ENCODE results near the gene TMEM117.

DNA sequence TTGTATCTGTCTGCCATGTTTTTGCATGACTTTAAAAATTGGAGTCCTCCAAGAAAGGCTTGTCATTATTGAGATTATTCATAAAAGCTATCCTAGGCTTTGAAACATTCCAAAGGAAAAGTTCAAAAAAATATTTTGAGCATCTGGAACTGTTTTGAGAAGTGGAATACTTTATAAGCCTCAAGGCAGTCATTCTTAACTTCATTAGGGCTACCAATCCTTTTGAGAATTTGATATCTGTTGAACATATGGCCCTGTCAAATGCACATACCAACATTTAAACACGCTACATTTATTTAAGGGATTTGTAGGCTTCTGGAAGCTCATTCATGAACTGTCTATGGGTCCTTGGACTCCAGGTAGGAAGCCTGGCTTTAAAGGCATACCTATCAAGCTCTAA, 77.0 kb downstream of the TMEM117 start:
- TF ChIP-seq, protein P1, sequence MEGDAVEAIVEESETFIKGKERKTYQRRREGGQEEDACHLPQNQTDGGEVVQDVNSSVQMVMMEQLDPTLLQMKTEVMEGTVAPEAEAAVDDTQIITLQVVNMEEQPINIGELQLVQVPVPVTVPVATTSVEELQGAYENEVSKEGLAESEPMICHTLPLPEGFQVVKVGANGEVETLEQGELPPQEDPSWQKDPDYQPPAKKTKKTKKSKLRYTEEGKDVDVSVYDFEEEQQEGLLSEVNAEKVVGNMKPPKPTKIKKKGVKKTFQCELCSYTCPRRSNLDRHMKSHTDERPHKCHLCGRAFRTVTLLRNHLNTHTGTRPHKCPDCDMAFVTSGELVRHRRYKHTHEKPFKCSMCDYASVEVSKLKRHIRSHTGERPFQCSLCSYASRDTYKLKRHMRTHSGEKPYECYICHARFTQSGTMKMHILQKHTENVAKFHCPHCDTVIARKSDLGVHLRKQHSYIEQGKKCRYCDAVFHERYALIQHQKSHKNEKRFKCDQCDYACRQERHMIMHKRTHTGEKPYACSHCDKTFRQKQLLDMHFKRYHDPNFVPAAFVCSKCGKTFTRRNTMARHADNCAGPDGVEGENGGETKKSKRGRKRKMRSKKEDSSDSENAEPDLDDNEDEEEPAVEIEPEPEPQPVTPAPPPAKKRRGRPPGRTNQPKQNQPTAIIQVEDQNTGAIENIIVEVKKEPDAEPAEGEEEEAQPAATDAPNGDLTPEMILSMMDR (tag by site-specific recombination; IDR thresholded peaks at IDR 0.05): no peak
- TF ChIP-seq ZNF529 (tag by site-specific recombination; IDR thresholded peaks at IDR 0.05; ENCODE audit: insufficient replicate concordance) (no peak), ZNF501 (tag by site-specific recombination; IDR thresholded peaks at IDR 0.05) (no peak), ZNF341 (tag by site-specific recombination; IDR thresholded peaks at IDR 0.05; ENCODE audit: low read depth) (no peak), ZNF23 (tag by site-specific recombination; IDR thresholded peaks at IDR 0.05; ENCODE audit: borderline replicate concordance) (no peak), ZSCAN16 (tag by site-specific recombination; IDR thresholded peaks at IDR 0.05) (no peak), ZNF624 (tag by site-specific recombination; IDR thresholded peaks at IDR 0.05) (no peak), REPIN1 (tag by site-specific recombination; IDR thresholded peaks at IDR 0.05; ENCODE audit: low read depth) (no peak)
- TF ChIP-seq, protein P2, sequence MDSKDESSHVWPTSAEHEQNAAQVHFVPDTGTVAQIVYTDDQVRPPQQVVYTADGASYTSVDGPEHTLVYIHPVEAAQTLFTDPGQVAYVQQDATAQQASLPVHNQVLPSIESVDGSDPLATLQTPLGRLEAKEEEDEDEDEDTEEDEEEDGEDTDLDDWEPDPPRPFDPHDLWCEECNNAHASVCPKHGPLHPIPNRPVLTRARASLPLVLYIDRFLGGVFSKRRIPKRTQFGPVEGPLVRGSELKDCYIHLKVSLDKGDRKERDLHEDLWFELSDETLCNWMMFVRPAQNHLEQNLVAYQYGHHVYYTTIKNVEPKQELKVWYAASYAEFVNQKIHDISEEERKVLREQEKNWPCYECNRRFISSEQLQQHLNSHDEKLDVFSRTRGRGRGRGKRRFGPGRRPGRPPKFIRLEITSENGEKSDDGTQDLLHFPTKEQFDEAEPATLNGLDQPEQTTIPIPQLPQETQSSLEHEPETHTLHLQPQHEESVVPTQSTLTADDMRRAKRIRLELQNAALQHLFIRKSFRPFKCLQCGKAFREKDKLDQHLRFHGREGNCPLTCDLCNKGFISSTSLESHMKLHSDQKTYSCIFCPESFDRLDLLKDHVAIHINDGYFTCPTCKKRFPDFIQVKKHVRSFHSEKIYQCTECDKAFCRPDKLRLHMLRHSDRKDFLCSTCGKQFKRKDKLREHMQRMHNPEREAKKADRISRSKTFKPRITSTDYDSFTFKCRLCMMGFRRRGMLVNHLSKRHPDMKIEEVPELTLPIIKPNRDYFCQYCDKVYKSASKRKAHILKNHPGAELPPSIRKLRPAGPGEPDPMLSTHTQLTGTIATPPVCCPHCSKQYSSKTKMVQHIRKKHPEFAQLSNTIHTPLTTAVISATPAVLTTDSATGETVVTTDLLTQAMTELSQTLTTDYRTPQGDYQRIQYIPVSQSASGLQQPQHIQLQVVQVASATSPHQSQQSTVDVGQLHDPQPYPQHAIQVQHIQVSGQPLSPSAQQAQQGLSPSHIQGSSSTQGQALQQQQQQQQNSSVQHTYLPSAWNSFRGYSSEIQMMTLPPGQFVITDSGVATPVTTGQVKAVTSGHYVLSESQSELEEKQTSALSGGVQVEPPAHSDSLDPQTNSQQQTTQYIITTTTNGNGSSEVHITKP (tag by site-specific recombination; IDR thresholded peaks at IDR 0.05): no peak
- TF ChIP-seq, protein P3, sequence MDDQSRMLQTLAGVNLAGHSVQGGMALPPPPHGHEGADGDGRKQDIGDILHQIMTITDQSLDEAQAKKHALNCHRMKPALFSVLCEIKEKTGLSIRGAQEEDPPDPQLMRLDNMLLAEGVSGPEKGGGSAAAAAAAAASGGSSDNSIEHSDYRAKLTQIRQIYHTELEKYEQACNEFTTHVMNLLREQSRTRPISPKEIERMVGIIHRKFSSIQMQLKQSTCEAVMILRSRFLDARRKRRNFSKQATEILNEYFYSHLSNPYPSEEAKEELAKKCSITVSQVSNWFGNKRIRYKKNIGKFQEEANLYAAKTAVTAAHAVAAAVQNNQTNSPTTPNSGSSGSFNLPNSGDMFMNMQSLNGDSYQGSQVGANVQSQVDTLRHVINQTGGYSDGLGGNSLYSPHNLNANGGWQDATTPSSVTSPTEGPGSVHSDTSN (CRISPR knock-in tag; IDR thresholded peaks at IDR 0.05): no peak
